H1 (cell line): Measurements from ENCODE around the gene RAP1GAP. TPM values are rescaled to one million over a fixed set of nuclear protein-coding genes. Genes with fewer than 3 reads are reported as not detected.

Experiments used
- CTCF ChIA-PET: fragments of 300-600 bp; sonication (Branson Sonifier 250); formaldehyde crosslinking; loops from one replicate; lab custom pipeline; 2021; ENCODE audit not compliant: partially characterized antibody; lab: Charles Lee
- POLR2A ChIA-PET: fragments of 300-600 bp; sonication (Branson Sonifier 250); formaldehyde crosslinking; loops from one replicate; lab custom pipeline; 2021; ENCODE audit warnings: inconsistent platforms; ENCODE audit not compliant: partially characterized antibody; lab: Charles Lee
- DNase-seq, 2 experiments: peaks; one replicate each; pipeline versions ENCODE4 v3.0.0 to v3.0.0-alpha.2; 2010 to 2022; ENCODE audit warnings: low spot score in 2 of 2, low read depth in 1 of 2, mixed read lengths in 1 of 2
- FAIRE-seq: peaks from 2 replicates; lab custom pipeline; 2011; peaks lifted over from hg19 to GRCh38; lab: Jason Lieb, UNC
- H2AFZ ChIP-seq: 2 replicates; pipeline ENCODE4 v1.8.1; 2012; ENCODE audit warnings: low read length, inconsistent platforms
- H2AK5ac ChIP-seq: 2 replicates; pipeline ENCODE4 v1.6.1; 2013; ENCODE audit warnings: low read depth, low read length
- H2BK120ac ChIP-seq: replicated peaks from 2 replicates; pipeline ENCODE3; 2013; ENCODE audit warnings: low read depth, low read length, inconsistent platforms
- H2BK12ac ChIP-seq: 2 replicates; pipeline ENCODE4 v1.6.1; 2013; ENCODE audit warnings: low read depth, low read length
- H2BK15ac ChIP-seq: 2 replicates; pipeline ENCODE4 v1.6.1; 2013; ENCODE audit warnings: low read length
- H2BK20ac ChIP-seq: 2 replicates; pipeline ENCODE4 v1.6.1; 2013; ENCODE audit warnings: low read length
- H2BK5ac ChIP-seq: 2 replicates; pipeline ENCODE4 v1.6.1; 2013; ENCODE audit warnings: low read depth, low read length
- H3K14ac ChIP-seq: 2 replicates; pipeline ENCODE4 v1.6.1; 2013; ENCODE audit warnings: inconsistent platforms; ENCODE audit not compliant: insufficient read length
- H3K18ac ChIP-seq: 2 replicates; pipeline ENCODE4 v1.6.1; 2013; ENCODE audit warnings: low read length; ENCODE audit errors: extremely low read depth
- H3K23ac ChIP-seq: 2 replicates; pipeline ENCODE4 v1.6.1; 2013; ENCODE audit warnings: inconsistent platforms; ENCODE audit not compliant: insufficient read length
- H3K23me2 ChIP-seq: 2 replicates; pipeline ENCODE4 v1.6.1; 2013; ENCODE audit warnings: low read depth, low read length
- H3K27ac ChIP-seq: 2 replicates; pipeline ENCODE4 v1.6.1; 2011; ENCODE audit warnings: low read depth, low read length, inconsistent platforms
- H3K27me3 ChIP-seq, 4 experiments: replicated peaks in 1 of 4; 1 replicate in 1 of 4; 2 replicates in 3 of 4; pipeline versions ENCODE4 v1.6.1 to v1.8.1; 2011 to 2013; ENCODE audit warnings: low read length in 3 of 4, mild to moderate bottlenecking in 3 of 4, inconsistent platforms in 2 of 4, mixed read lengths in 2 of 4, moderate library complexity in 1 of 4; ENCODE audit not compliant: control insufficient read depth in 3 of 4, insufficient read depth in 3 of 4; ENCODE audit errors: extremely low read depth in 1 of 4
- H3K36me3 ChIP-seq, 4 experiments: 2 replicates each; pipeline versions ENCODE4 v1.6.1 to v1.8.1; 2011 to 2013; ENCODE audit warnings: mild to moderate bottlenecking in 4 of 4, low read length in 3 of 4, moderate library complexity in 2 of 4, control low read depth in 1 of 4, inconsistent platforms in 1 of 4; ENCODE audit not compliant: insufficient read depth in 4 of 4, control insufficient read depth in 2 of 4
- H3K4ac ChIP-seq: replicated peaks from 2 replicates; pipeline ENCODE3; 2013; ENCODE audit warnings: low read length, low read depth, mixed read lengths, inconsistent platforms; ENCODE audit not compliant: insufficient read length
- H3K4me1 ChIP-seq, 4 experiments: replicated peaks in 1 of 4; 1 replicate in 1 of 4; 2 replicates in 3 of 4; pipeline versions ENCODE4 v1.6.1 to v1.8.1; 2011 to 2013; ENCODE audit warnings: low read length in 3 of 4, inconsistent platforms in 2 of 4, mixed read lengths in 1 of 4; ENCODE audit not compliant: insufficient read depth in 4 of 4, control insufficient read depth in 3 of 4
- H3K4me2 ChIP-seq, 2 experiments: 2 replicates each; pipeline versions ENCODE4 v1.6.1 to v1.8.1; 2011 to 2013; ENCODE audit warnings: low read depth in 2 of 2, low read length in 2 of 2, control low read depth in 1 of 2, inconsistent platforms in 1 of 2, mild to moderate bottlenecking in 1 of 2; ENCODE audit not compliant: insufficient read depth in 1 of 2
- H3K4me3 ChIP-seq, 4 experiments: fragments of 200-600, 300-600 bp in 1 of 4; sonication (generic), shearing (Covaris generic), sonication (Bioruptor Twin) in 1 of 4; 2 replicates each; pipeline versions ENCODE4 v1.5.1 to v1.8.1; 2011 to 2016; ENCODE audit warnings: low read length in 4 of 4, low read depth in 3 of 4, control low read depth in 2 of 4, inconsistent platforms in 2 of 4, mild to moderate bottlenecking in 2 of 4, mixed read lengths in 1 of 4, moderate library complexity in 1 of 4; ENCODE audit not compliant: insufficient read depth in 2 of 4; ENCODE audit errors: extremely low read depth in 1 of 4
- H3K56ac ChIP-seq: replicated peaks from 2 replicates; pipeline ENCODE3; 2013; ENCODE audit warnings: low read depth, mild to moderate bottlenecking, mixed read lengths, low read length, inconsistent platforms; ENCODE audit not compliant: insufficient read length
- H3K79me1 ChIP-seq: 2 replicates; pipeline ENCODE4 v1.6.1; 2013; ENCODE audit warnings: low read depth, low read length, control low read depth
- H3K79me2 ChIP-seq, 2 experiments: 2 replicates each; pipeline versions ENCODE4 v1.6.1 to v1.8.1; 2012 to 2013; ENCODE audit warnings: low read length in 2 of 2, mild to moderate bottlenecking in 2 of 2, inconsistent platforms in 1 of 2; ENCODE audit not compliant: insufficient read depth in 2 of 2, control insufficient read depth in 1 of 2
- H3K9ac ChIP-seq, 4 experiments: replicated peaks in 1 of 4; 1 replicate in 1 of 4; 2 replicates in 3 of 4; pipeline versions ENCODE4 v1.6.1 to v1.8.1; 2011 to 2013; ENCODE audit warnings: low read depth in 3 of 4, low read length in 3 of 4, control low read depth in 2 of 4, mild to moderate bottlenecking in 2 of 4, moderate library complexity in 2 of 4, inconsistent platforms in 1 of 4; ENCODE audit errors: extremely low read depth in 1 of 4
- H3K9me3 ChIP-seq, 2 experiments: 2 replicates each; pipeline versions ENCODE4 v1.6.1 to v1.8.1; 2012 to 2013; ENCODE audit warnings: mild to moderate bottlenecking in 2 of 2, moderate library complexity in 2 of 2, control low read depth in 1 of 2, inconsistent platforms in 1 of 2, low read depth in 1 of 2, low read length in 1 of 2, mixed read lengths in 1 of 2; ENCODE audit not compliant: insufficient read depth in 2 of 2
- H4K20me1 ChIP-seq, 2 experiments: replicated peaks in 1 of 2; 2 replicates each; pipeline versions ENCODE3 to v1.8.1; 2011 to 2013; ENCODE audit warnings: inconsistent platforms in 2 of 2, low read length in 2 of 2, mild to moderate bottlenecking in 1 of 2; ENCODE audit not compliant: insufficient read depth in 2 of 2, control insufficient read depth in 1 of 2
- H4K5ac ChIP-seq: 2 replicates; pipeline ENCODE4 v1.6.1; 2013; ENCODE audit warnings: low read length, low read depth, mixed read lengths, inconsistent platforms; ENCODE audit not compliant: insufficient read length
- H4K8ac ChIP-seq: 2 replicates; pipeline ENCODE4 v1.8.0; 2013; ENCODE audit warnings: mild to moderate bottlenecking, moderate library complexity, low read length, inconsistent platforms; ENCODE audit not compliant: insufficient read depth; ENCODE audit errors: extremely low read depth
- H4K91ac ChIP-seq: replicated peaks from 2 replicates; pipeline ENCODE3; 2013; ENCODE audit warnings: low read length, mixed read lengths, inconsistent platforms; ENCODE audit not compliant: insufficient read length
- BACH1 ChIP-seq: IDR thresholded peaks from 2 replicates; pipeline ENCODE4 v1.6.1; 2012; ENCODE audit warnings: low read length, improper control_type of control experiment
- EGR1 ChIP-seq: IDR thresholded peaks from 2 replicates; pipeline ENCODE4 v1.6.1; 2011; ENCODE audit warnings: low read depth, low read length, borderline replicate concordance
- EZH2 ChIP-seq: fragments of 200-600 bp; sonication (generic); IDR thresholded peaks from 2 replicates; pipeline ENCODE4 v1.7.1; 2012; ENCODE audit warnings: low read depth, mild to moderate bottlenecking, moderate library complexity, low read length, inconsistent platforms; ENCODE audit not compliant: severe bottlenecking
- HDAC2 ChIP-seq, 2 experiments: fragments of 300-600 bp in 1 of 2; sonication (generic) in 1 of 2; IDR thresholded peaks; 2 replicates each; pipeline ENCODE4 v1.6.1; 2011 to 2012; ENCODE audit warnings: low read depth in 2 of 2, low read length in 2 of 2, mild to moderate bottlenecking in 2 of 2, moderate library complexity in 2 of 2, borderline replicate concordance in 1 of 2, inconsistent platforms in 1 of 2
- KDM1A ChIP-seq: fragments of 200-600, 300-600 bp; sonication (generic); IDR thresholded peaks from 2 replicates; pipeline ENCODE4 v1.7.1; 2016; ENCODE audit warnings: mild to moderate bottlenecking, low read length, borderline replicate concordance
- SRF ChIP-seq: IDR thresholded peaks from 2 replicates; pipeline ENCODE4 v1.6.1; 2011; ENCODE audit warnings: mild to moderate bottlenecking, low read depth, low read length, moderate library complexity
- TBP ChIP-seq: IDR thresholded peaks from 2 replicates; pipeline ENCODE4 v1.6.1; 2011; ENCODE audit warnings: low read depth, low read length, improper control_type of control experiment
- WGBS, 2 experiments: shearing (Covaris generic) in 1 of 2; methylation state at CpG; one replicate each; pipeline versions ENCODE4 v1.1.6 to v1.1.7; 2013 to 2015; ENCODE audit warnings: low lambda C conversion rate in 2 of 2, mixed read lengths in 2 of 2, inconsistent platforms in 1 of 2, low coverage in 1 of 2, missing lambda C conversion rate in 1 of 2; ENCODE audit not compliant: insufficient replicate concordance in 2 of 2, insufficient coverage in 1 of 2, insufficient read length in 1 of 2; ENCODE audit errors: extremely low coverage in 1 of 2, missing lambda C conversion rate in 1 of 2; 5-methylcytosine and 5-hydroxymethylcytosine counted together
- polyA plus RNA-seq, 7 experiments: library from polyadenylated mRNA; depleted of rRNA in 3 of 7; stranded (reverse) in 5 of 7; unstranded in 2 of 7; fragments of >200 nt in 5 of 7; fragments of 200-250 nt in 2 of 7; gene quantifications; 1 replicate in 5 of 7; 2 replicates in 1 of 7; 4 replicates in 1 of 7; pipeline versions ENCODE4 v1.2.1 to v1.2.3, GENCODE V29; 2011 to 2013; ENCODE audit warnings: missing spikeins in 2 of 7, mixed read lengths in 2 of 7
- total RNA-seq: library from RNA; stranded (reverse); fragmentation: NEBNext Ultra II Directional; extraction: Animal tissue kit (Norgen Biotek cat#: 25700); gene quantifications from 2 replicates; pipeline ENCODE4 v1.2.1, GENCODE V29; 2021

Gene RAP1GAP
- total and polyA plus RNA-seq, 2 of the 8 experiments (the other 6 are each of a cell fraction or from before 2014, with no cell fraction given), result 8.4 TPM

- Histone ChIP-seq H2BK120ac (no peak overlapping the region), H3K4me2 (no peak overlapping the region), H3K27me3 (no peaks in the 10 kb centered on the region), H3K4me3 (no peak overlapping the region), H3K23me2 (no peaks in the 10 kb centered on the region), H3K27ac (no peak overlapping the region), H3K23ac (no peak overlapping the region), H4K20me1 (peaks cover 0 to 3% of the 10 kb centered on the region in 2 experiments), H3K9ac (no peak overlapping the region), H3K4ac (no peak overlapping the region), H2BK5ac (no peak overlapping the region), H4K5ac (no peak overlapping the region), H2BK12ac (no peak overlapping the region), H4K8ac (no peak overlapping the region), H3K56ac (no peak overlapping the region), H2AFZ (no peak overlapping the region), H3K36me3 (peaks cover 2 to 29% (median 24%) of the 10 kb centered on the region in 4 experiments), H3K18ac (no peak overlapping the region), H3K79me1 (no peaks in the 10 kb centered on the region), H2BK20ac (no peak overlapping the region), H2BK15ac (no peak overlapping the region), H3K4me1 (peaks cover 0 to 6% (median 0%) of the 10 kb centered on the region in 4 experiments; a peak in 1 of 7 replicates), H3K79me2 (no peaks in the 10 kb centered on the region), H2AK5ac (no peak overlapping the region), H3K9me3 (no peaks in the 10 kb centered on the region), H4K91ac (no peak overlapping the region), H3K14ac (no peak overlapping the region)
- TF ChIP-seq TBP, result no peak
- no peak for TF ChIP-seq EGR1
- no peak for TF ChIP-seq HDAC2 (IDR thresholded peaks at IDR 0.05; ENCODE audit: borderline replicate concordance in 1 of 2, low read depth in 2 of 2, low read length in 2 of 2)
- TF ChIP-seq KDM1A, result no peak
- no peak for TF ChIP-seq SRF
- no peak for TF ChIP-seq BACH1
- TF ChIP-seq EZH2, result no peak
- DNase-seq (no peak), FAIRE-seq (no peak)
- CTCF ChIA-PET, result no interaction called here
- POLR2A ChIA-PET, result no interaction called here
- 96% methylated on average over 4 of the region's 4 CpGs; no CpG with 5 or more reads in 1 of the 2 experiments for WGBS, 2 experiments
Measured at GRCh38 chr1:21685946-21686678, 17.0 kb upstream of the RAP1GAP start.
